ENCODE measurements around the gene UGT1A6. TPM values are rescaled to one million over a fixed set of nuclear protein-coding genes. Genes with fewer than 3 reads are reported as not detected.

The UGT1A6 gene
- polyA plus RNA-seq, 1 of the 3 experiments (the other 2 are of a cell fraction) = not detected

DNA sequence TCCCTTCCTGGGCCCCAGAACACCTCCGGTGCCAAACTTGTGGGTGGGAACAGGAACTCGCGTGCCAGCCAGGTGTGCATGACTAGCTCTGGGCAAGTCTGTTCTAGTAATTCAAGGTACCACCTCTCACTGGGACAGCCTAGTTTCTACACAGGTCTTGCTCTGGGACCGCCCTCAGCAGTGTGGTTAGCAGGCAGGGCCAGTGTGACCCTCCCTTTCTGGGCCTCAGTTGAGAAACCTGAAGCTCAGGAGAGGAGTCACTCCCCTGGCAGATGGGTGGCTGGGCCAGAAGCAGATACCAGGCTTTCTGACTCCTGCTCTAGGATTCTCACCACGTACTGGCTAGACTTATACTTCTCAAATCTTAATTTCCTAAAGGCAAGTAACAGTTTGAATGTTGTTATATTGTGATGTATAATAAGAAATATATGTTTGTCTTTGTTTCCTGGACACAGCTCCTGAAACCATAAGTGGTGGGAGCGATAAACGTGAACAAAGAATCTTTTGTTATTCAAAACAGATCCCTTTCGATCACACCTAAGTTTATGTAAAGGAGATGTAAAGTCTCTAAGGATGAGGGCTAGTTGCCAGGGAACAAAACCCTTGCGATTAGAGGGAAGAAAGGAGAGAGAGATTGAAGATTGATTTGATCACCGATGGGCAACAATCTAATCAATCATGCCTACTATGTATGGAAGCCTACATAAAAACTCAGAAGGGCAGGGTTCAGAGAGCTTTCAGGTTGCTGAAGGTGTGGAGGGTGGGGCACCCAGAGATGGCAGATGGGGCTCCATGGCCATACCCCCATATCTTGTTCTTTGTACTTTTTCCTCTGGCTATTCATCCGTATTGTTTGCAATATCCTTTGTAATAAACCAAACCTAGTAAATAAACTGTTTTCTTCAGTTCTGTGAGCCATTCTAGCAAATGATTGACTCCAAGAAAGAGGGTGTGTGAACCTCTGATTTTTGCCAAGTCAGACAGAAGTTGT, 952 bp upstream of the UGT1A6 start (continued):
- TF ChIP-seq SIN3A (IDR thresholded peaks at IDR 0.05; ENCODE audit: borderline replicate concordance, low read depth, low read length) = no peak

DNA sequence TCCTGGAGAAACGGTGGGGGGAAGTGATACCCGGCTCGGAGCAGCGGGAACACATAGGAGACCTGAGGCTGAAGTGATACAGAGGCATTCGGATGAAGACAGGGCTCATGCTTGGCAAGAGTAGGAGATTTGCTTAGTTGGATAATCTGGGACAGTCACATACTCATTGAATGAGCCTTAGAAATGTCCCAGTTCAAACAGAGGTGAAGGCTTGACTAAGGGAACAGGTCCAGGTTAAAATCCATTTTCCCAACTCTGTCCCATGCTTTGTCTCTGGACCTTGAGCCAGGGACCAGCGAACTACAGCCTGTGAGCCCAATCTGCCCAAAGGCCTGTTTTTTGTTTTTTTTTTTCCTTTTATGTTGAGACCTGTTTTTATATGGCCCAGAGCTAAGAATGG, 1.3 kb downstream of the UGT1A6 start:
- no peak for TF ChIP-seq YY1 (IDR thresholded peaks at IDR 0.05; ENCODE audit: low read depth)
- no peak for TF ChIP-seq CHD2 (IDR thresholded peaks at IDR 0.05; ENCODE audit: low read length, partially characterized antibody)
- TF ChIP-seq, protein P1, sequence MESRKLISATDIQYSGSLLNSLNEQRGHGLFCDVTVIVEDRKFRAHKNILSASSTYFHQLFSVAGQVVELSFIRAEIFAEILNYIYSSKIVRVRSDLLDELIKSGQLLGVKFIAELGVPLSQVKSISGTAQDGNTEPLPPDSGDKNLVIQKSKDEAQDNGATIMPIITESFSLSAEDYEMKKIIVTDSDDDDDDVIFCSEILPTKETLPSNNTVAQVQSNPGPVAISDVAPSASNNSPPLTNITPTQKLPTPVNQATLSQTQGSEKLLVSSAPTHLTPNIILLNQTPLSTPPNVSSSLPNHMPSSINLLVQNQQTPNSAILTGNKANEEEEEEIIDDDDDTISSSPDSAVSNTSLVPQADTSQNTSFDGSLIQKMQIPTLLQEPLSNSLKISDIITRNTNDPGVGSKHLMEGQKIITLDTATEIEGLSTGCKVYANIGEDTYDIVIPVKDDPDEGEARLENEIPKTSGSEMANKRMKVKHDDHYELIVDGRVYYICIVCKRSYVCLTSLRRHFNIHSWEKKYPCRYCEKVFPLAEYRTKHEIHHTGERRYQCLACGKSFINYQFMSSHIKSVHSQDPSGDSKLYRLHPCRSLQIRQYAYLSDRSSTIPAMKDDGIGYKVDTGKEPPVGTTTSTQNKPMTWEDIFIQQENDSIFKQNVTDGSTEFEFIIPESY (IDR thresholded peaks at IDR 0.05; ENCODE audit: borderline replicate concordance, low read depth) = no peak
- no peak for TF ChIP-seq RFX5 (IDR thresholded peaks at IDR 0.05; ENCODE audit: low read length)
- TF ChIP-seq FOXM1 (IDR thresholded peaks at IDR 0.05; ENCODE audit: low read depth) = no peak
- TF ChIP-seq FOSL2 (IDR thresholded peaks at IDR 0.05; ENCODE audit: borderline replicate concordance, low read depth) = no peak
- no peak for TF ChIP-seq ELF1 (IDR thresholded peaks at IDR 0.05)
- no peak for TF ChIP-seq TAF1 (IDR thresholded peaks at IDR 0.05; ENCODE audit: borderline replicate concordance, low read depth, low read length)
- TF ChIP-seq, protein P2, sequence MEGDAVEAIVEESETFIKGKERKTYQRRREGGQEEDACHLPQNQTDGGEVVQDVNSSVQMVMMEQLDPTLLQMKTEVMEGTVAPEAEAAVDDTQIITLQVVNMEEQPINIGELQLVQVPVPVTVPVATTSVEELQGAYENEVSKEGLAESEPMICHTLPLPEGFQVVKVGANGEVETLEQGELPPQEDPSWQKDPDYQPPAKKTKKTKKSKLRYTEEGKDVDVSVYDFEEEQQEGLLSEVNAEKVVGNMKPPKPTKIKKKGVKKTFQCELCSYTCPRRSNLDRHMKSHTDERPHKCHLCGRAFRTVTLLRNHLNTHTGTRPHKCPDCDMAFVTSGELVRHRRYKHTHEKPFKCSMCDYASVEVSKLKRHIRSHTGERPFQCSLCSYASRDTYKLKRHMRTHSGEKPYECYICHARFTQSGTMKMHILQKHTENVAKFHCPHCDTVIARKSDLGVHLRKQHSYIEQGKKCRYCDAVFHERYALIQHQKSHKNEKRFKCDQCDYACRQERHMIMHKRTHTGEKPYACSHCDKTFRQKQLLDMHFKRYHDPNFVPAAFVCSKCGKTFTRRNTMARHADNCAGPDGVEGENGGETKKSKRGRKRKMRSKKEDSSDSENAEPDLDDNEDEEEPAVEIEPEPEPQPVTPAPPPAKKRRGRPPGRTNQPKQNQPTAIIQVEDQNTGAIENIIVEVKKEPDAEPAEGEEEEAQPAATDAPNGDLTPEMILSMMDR (IDR thresholded peaks at IDR 0.05) = no peak
- no peak for TF ChIP-seq FOXJ3 (CRISPR knock-in tag; IDR thresholded peaks at IDR 0.05)
- TF ChIP-seq TEAD4 (IDR thresholded peaks at IDR 0.05; ENCODE audit: borderline replicate concordance, insufficient read depth) = no peak
- no peak for TF ChIP-seq JUND (IDR thresholded peaks at IDR 0.05)
- TF ChIP-seq POLR2AphosphoS5 (IDR thresholded peaks at IDR 0.05; ENCODE audit: low read depth, low read length) = no peak
- no peak for TF ChIP-seq EP300 (IDR thresholded peaks at IDR 0.05; ENCODE audit: borderline replicate concordance in 1 of 2, low read depth in 1 of 2, low read length in 1 of 2)
- TF ChIP-seq, protein P3, sequence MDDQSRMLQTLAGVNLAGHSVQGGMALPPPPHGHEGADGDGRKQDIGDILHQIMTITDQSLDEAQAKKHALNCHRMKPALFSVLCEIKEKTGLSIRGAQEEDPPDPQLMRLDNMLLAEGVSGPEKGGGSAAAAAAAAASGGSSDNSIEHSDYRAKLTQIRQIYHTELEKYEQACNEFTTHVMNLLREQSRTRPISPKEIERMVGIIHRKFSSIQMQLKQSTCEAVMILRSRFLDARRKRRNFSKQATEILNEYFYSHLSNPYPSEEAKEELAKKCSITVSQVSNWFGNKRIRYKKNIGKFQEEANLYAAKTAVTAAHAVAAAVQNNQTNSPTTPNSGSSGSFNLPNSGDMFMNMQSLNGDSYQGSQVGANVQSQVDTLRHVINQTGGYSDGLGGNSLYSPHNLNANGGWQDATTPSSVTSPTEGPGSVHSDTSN (IDR thresholded peaks at IDR 0.05) = no peak
- TF ChIP-seq RCOR1 (IDR thresholded peaks at IDR 0.05; ENCODE audit: low read length) = no peak
- no peak for TF ChIP-seq GABPA (IDR thresholded peaks at IDR 0.05; ENCODE audit: low read depth)
- TF ChIP-seq, protein P4, sequence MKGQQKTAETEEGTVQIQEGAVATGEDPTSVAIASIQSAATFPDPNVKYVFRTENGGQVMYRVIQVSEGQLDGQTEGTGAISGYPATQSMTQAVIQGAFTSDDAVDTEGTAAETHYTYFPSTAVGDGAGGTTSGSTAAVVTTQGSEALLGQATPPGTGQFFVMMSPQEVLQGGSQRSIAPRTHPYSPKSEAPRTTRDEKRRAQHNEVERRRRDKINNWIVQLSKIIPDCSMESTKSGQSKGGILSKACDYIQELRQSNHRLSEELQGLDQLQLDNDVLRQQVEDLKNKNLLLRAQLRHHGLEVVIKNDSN (IDR thresholded peaks at IDR 0.05; ENCODE audit: borderline replicate concordance, low read depth) = no peak
- TF ChIP-seq SIN3A (IDR thresholded peaks at IDR 0.05; ENCODE audit: borderline replicate concordance, low read depth, low read length) = no peak
- TF ChIP-seq RXRA (IDR thresholded peaks at IDR 0.05; ENCODE audit: borderline replicate concordance, low read depth) = no peak
- no peaks in the 10 kb centered on the region for H3K27me3 ChIP-seq (ENCODE audit: insufficient read depth)
- no peaks in the 10 kb centered on the region for H3K79me2 ChIP-seq (ENCODE audit: insufficient read depth)
- H3K4me1 ChIP-seq (ENCODE audit: control insufficient read depth in 1 of 2, insufficient read depth in 2 of 2, low read depth in 1 of 2, low read length in 1 of 2) = no peaks in the 10 kb centered on the region
- H3K9me3 ChIP-seq = no peaks in the 10 kb centered on the region
- CTCF ChIA-PET = no interaction called here
- WGBS (ENCODE audit: low lambda C conversion rate) = 72% methylated on average over 6 of the region's 6 CpGs
- H3K36me3 ChIP-seq (replicated peaks in 1 of 2; ENCODE audit: control insufficient read depth in 1 of 2, insufficient read depth in 2 of 2, low read length in 1 of 2) = no peaks in the 10 kb centered on the region
- no peaks in the 10 kb centered on the region for H3K9me2 ChIP-seq
- no peak overlapping the region for H3K4me2 ChIP-seq
- no peaks in the 10 kb centered on the region for H3F3A ChIP-seq (replicated peaks; ENCODE audit: insufficient read depth)
- H3K9ac ChIP-seq = no peak overlapping the region
- no peak overlapping the region for H3K27ac ChIP-seq (ENCODE audit: low read depth in 2 of 2, low read length in 1 of 2)
- DNase-seq = no peak
- POLR2A ChIA-PET = no interaction called here
- no peak overlapping the region for H3K4me3 ChIP-seq (ENCODE audit: low read depth in 2 of 2, low read length in 1 of 2)
- no peak overlapping the region for H2AFZ ChIP-seq (ENCODE audit: low read depth)
- no peaks in the 10 kb centered on the region for H4K20me1 ChIP-seq (ENCODE audit: insufficient read depth)

Data from SK-N-SH (cell line).